SJSA1 (cell line): Measurements from ENCODE around the gene ELP5. TPM values are rescaled to one million over a fixed set of nuclear protein-coding genes. Genes with fewer than 3 reads are reported as not detected.
A peak's percentile ranks its signal among the peaks of the same experiment; 100 is the strongest.

ENCODE experiments used
- DNase-seq, 2 experiments: peaks; one replicate each; pipeline ENCODE4 v3.0.0-alpha.2; 2015 to 2020; ENCODE audit warnings: low spot score in 2 of 2, low read depth in 1 of 2
- H3K27ac ChIP-seq: fragments of 250-450 bp; sonication (Bioruptor Pico); 2 replicates; pipeline ENCODE4 v1.5.1; 2020; ENCODE audit warnings: mild to moderate bottlenecking, moderate library complexity
- H3K27me3 ChIP-seq: fragments of 250-450 bp; sonication (Bioruptor Pico); replicated peaks from 2 replicates; pipeline ENCODE4 v1.5.1; 2020; ENCODE audit warnings: mild to moderate bottlenecking, moderate library complexity
- H3K36me3 ChIP-seq: fragments of 250-450 bp; sonication (Bioruptor Pico); 2 replicates; pipeline ENCODE4 v1.5.1; 2020; ENCODE audit warnings: mild to moderate bottlenecking
- H3K4me1 ChIP-seq: fragments of 250-450 bp; sonication (Bioruptor Pico); replicated peaks from 2 replicates; pipeline ENCODE4 v1.6.1; 2021; ENCODE audit warnings: mild to moderate bottlenecking
- H3K4me3 ChIP-seq: fragments of 250-450 bp; sonication (Bioruptor Pico); 2 replicates; pipeline ENCODE4 v1.5.1; 2020; ENCODE audit warnings: mild to moderate bottlenecking
- H3K9me3 ChIP-seq: fragments of 250-450 bp; sonication (Bioruptor Pico); replicated peaks from 2 replicates; pipeline ENCODE4 v1.5.1; 2020; ENCODE audit warnings: mild to moderate bottlenecking
- total RNA-seq: library from RNA; depleted of rRNA; stranded (reverse); fragments of >200 nt; shearing (Covaris generic); gene quantifications from 2 replicates; pipeline ENCODE4 v1.2.3, GENCODE V29; 2014

The ELP5 gene
- total RNA-seq, 1 experiment from 2014 or later, result 37.2 TPM

DNA sequence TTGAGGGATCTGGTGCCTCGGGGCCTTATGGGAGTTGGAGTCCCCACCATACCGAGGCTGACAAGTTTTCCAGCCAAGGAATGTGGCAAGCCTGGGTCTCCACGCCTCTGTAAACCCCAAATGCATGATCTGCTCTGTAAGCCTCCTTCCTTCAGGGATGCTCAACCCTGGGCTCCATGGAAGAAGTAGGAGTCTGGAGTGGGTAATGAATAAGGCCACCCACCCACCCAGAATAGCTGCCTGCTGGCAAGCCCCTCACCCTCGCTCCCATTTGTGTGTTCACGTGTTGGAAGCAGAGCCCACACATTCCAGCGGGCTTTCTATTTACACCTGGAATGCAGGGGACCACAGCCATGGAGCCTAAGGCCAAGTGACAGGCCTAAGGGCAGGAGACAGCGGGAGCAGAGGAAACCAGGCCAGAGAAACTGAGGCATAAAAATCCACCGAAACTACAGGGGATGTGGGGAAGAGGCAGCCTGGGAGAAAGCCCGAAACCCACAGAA is 36.8 kb upstream of the ELP5 start:
- no peaks in the 10 kb centered on the region for H3K9me3 ChIP-seq
- peaks cover 5% of the 10 kb centered on the region for H3K36me3 ChIP-seq
- H3K4me1 ChIP-seq, result peaks cover 45% of the 10 kb centered on the region
- DNase-seq, result no peak
- H3K4me3 ChIP-seq, result peak overlapping the region; percentile 28
- H3K27me3 ChIP-seq, result no peaks in the 10 kb centered on the region
- H3K27ac ChIP-seq, result no peak overlapping the region

DNA sequence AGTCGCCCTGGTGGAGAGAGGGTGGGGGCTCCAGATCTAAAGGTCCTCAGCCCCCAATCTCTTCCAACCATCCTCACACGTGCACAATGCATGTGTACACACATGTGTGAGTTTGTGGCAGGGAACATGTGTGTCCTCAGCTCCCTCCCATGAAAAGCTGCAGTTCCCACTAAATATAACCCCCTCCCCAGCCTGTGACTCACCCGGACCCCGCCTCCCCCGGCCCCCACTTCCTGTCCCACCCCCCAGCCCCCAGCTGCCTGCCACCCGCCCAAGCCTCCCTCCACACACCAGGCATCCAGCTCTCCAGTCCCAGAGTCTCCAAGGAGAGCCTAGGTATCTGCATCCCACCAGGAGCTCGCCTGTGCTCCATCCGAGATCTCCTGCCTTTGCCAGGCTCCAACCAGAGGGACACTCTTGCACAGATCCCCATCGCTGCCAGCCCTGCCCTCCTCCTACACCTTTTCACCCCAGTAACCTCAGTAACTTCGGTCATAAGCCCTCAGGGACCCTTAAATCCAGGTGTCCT is 36.3 kb upstream of the ELP5 start:
- Histone ChIP-seq H3K27ac (no peak overlapping the region), H3K4me1 (peaks cover 50% of the 10 kb centered on the region), H3K4me3 (no peak overlapping the region), H3K36me3 (peaks cover 11% of the 10 kb centered on the region), H3K27me3 (no peaks in the 10 kb centered on the region), H3K9me3 (no peaks in the 10 kb centered on the region)
- DNase-seq, result no peak

DNA sequence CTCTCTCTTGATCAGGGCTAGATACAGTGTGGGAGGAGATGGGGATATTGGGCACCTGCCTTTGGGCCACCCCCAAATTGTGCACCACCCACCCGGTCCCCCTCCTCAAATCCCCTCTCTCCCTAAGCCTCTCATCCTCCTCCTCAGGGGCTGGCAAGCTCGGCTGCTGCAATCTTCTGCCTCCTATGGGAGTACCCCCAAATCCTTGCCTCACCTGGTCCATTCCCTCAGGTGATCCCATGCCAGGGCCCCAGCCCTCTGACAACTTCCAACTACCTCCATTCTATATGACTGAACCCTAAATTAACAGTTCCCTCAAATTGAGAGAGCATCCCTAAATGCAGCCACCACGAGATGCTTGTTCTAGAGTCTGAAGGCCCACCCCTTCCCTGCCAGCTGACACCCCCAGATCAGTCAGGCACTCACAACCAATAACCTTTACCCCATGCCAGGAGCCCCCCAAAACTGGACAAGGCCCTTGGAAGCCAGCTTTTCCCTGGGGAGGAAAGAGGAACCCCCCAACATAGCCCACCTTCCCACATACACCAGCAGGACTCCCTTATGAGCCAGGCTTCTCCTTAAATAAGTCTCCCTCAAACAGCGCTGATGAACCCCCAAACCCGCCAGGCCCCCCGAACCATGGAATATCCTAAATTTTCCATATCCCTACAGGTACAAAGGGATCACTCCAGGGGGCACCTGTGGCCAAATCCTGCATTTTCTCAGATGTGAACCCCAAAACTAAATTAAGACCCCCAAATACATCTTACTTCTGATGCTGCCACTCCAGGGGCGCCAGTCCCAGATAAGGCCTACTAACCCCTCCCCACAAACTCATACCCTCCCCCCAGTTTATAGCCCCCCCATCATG is 35.5 kb upstream of the ELP5 start:
- Histone ChIP-seq H3K27ac (no peak overlapping the region), H3K9me3 (no peaks in the 10 kb centered on the region), H3K4me1 (peaks cover 58% of the 10 kb centered on the region), H3K27me3 (no peaks in the 10 kb centered on the region), H3K4me3 (peak overlapping the region; percentile 24), H3K36me3 (peaks cover 18% of the 10 kb centered on the region)
- no peak for DNase-seq

DNA sequence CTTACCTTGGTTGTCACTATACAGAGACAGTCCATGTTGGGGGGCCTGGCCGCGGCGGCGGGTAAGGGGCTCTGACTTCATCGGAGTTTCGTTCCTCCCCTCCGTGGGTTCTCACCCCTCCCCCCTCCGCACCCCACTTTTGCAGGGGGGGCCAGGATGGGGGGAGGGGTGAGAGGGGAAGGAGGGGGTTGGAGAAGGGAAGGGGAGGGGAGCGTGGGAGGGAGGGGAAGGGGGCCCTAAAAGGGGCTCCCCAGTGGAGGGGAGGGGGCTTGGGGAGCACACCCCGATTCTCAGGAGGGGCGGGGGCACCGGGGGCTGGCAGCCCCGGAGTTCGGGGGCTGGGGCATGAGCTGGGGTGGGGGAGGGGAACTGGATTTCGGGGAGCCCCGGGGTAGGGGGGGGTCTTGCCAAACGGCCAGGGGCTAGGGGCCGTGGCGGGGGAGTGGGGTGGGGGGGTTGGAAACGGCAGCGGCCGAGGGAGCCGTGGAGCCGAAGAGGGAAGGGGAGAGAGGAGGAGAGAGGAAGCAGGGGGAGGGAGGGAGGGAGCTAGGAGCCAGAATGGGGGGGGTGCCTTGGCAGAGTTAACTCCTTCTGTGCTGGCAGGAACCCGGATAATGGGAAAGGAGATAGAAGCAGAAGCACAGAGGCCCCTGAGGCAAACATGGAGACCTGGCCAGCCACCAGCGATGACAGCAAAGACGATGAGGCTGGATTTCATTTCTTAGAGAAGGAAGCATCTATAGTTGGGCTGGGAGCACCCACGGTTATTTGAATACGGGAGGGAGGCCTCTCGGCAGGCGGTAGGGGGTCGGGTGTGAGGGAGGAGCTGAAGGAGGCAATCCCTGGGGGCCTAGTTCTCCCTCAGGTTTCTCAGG is 34.7 kb upstream of the ELP5 start:
- no peak overlapping the region for H3K27ac ChIP-seq
- no peak for DNase-seq
- H3K9me3 ChIP-seq, result no peaks in the 10 kb centered on the region
- H3K4me1 ChIP-seq, result peaks cover 59% of the 10 kb centered on the region
- peaks cover 27% of the 10 kb centered on the region for H3K36me3 ChIP-seq
- peak overlapping the region; percentile 26 for H3K4me3 ChIP-seq
- no peaks in the 10 kb centered on the region for H3K27me3 ChIP-seq

DNA sequence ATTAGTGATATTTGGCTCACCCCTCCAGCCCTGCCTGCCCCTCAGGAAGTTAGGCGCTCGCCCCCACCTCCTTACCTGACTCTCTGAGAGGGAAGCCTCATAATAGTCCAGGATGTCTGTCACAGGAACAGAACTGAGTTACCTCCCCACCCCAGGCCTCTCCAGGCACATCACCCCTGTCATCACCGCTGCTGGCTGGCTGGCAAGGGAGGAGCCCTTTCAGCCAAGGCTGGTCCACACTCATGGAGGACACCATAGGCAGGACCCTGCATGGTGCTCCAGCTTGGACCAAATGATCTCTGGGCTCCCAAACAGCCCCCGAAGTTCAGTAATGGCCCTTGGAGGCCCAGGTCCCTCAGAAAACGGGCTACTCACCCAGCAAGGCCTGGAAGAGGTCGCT is 33.8 kb upstream of the ELP5 start:
- no peaks in the 10 kb centered on the region for H3K9me3 ChIP-seq
- H3K27ac ChIP-seq, result no peak overlapping the region
- no peak overlapping the region; the same call in 1 of the 2 replicates for H3K4me3 ChIP-seq
- peaks cover 35% of the 10 kb centered on the region for H3K36me3 ChIP-seq
- no peaks in the 10 kb centered on the region for H3K27me3 ChIP-seq
- H3K4me1 ChIP-seq, result peaks cover 59% of the 10 kb centered on the region
- no peak for DNase-seq

DNA sequence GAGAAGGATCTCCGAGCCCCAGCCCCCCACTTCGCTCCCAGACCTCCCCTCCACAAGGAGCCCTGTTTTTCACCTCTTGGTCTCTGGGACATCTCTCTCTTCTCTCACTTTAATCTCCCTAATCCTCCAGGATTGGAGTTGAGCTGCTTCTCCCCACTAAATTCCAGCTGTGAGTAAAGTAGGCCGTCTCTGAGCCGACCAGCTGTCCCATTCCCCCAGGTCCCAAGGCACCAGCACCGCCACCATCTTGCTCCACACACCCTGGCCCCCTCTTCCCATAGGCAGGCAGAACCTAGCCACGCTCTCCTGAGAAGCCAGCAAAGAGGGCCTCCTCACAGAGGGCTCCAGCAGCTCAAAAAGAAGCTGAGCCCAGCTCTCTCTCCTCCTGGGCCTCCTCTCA is 33.3 kb upstream of the ELP5 start:
- DNase-seq, result no peak
- H3K9me3 ChIP-seq, result no peaks in the 10 kb centered on the region
- no peaks in the 10 kb centered on the region for H3K27me3 ChIP-seq
- H3K36me3 ChIP-seq, result peaks cover 41% of the 10 kb centered on the region
- H3K4me3 ChIP-seq, result no peak overlapping the region
- peaks cover 57% of the 10 kb centered on the region for H3K4me1 ChIP-seq
- no peak overlapping the region for H3K27ac ChIP-seq

DNA sequence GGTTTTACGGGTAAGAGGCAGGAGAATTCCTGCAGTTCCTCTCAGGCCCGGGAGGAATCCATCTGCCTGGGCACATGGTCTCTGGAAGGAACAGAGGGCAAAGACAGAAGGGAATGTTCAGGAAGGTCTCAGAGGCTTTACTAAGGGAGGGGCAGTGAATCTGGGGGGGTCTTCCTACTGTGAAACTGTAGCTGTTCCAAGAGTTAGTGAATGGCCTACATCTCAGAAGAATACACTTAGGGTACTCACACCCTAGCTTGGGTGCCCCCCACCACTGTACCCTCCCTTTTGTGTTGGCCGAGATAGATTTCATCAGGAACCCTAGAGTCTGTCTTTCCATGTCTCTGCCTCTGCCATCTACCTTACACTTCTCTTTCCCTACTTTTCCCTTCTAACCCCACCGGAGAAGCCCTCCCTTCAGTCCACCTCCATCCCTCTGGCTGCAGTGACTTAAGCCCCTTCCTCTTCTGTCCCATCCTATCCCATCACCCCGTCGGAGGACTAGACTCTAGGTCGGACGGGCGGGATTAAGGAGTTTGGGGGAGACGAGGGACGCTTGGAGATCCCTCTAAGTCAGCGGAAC is 32.7 kb upstream of the ELP5 start:
- Histone ChIP-seq H3K4me1 (peaks cover 52% of the 10 kb centered on the region), H3K27ac (peak overlapping the region; percentile 80), H3K36me3 (peaks cover 47% of the 10 kb centered on the region), H3K4me3 (peak overlapping the region; percentile 90), H3K27me3 (no peaks in the 10 kb centered on the region), H3K9me3 (no peaks in the 10 kb centered on the region)
- no peak for DNase-seq

DNA sequence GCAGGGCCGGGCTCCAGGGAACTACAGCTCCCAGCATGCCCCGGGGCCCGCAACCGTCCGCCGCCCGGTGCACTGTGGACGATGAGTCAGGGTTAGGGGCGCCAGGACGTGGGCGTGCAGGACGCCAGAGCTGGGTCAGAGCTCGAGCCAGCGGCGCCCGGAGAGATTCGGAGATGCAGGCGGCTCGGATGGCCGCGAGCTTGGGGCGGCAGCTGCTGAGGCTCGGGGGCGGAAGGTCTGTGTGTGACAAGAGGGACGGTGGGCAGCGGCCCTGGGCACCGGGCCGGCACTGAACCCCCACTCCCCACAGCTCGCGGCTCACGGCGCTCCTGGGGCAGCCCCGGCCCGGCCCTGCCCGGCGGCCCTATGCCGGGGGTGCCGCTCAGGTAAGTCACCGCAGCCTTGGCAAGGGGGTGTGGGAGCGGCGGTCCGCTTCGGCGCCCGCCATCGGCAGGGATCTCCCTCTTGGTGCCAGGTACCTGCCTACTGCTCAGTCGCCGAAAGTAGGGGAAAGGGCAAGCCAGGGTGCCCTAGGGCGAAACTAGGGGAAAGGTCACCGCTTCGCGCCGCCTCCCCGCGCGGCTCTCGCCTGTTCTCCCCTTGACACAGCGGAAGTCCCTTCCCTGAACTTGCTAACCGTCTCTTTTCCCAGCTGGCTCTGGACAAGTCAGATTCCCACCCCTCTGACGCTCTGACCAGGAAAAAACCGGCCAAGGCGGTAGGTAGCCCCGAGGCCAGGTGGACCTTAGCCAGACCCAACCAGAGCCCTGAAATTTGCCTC is 32.0 kb upstream of the ELP5 start, which contains the start of the genes ACADVL and DLG4:
ACADVL (plus strand) TSS at position 127 of the 781 bp plus-strand sequence; CDS start at position 174, 47 bp downstream.
DLG4 (minus strand) TSS at position 25 of the 781 bp plus-strand sequence.
- Histone ChIP-seq H3K4me1 (peaks cover 47% of the 10 kb centered on the region), H3K36me3 (peaks cover 51% of the 10 kb centered on the region), H3K27ac (peak within 1 kb of the TSS; percentile 80), H3K9me3 (no peaks in the 10 kb centered on the region), H3K4me3 (peak within 1 kb of the TSS; percentile 90), H3K27me3 (no peaks in the 10 kb centered on the region)
- DNase-seq, result peak; percentile 81 to 91

DNA sequence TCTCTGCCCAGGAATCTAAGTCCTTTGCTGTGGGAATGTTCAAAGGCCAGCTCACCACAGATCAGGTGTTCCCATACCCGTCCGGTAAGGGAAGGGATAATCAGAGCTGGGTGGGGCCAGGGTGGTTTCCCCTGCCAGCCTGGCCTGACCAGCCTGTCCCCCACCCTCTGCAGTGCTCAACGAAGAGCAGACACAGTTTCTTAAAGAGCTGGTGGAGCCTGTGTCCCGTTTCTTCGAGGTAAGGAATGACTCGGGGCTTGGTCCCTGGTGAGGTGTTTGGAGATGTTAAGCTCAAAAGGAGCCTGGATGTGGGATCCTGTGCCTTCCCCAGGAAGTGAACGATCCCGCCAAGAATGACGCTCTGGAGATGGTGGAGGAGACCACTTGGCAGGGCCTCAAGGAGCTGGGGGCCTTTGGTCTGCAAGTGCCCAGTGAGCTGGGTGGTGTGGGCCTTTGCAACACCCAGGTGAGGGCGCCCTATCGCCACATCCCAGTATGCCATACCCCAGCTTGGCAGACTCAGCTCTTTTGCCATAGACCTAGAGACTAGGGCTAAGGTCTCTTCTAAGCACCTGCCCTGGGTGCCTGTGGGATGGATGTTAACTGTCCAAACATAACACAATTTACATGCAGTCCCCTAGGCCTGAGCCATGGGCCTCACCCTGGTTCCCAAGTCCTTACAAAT is 31.3 kb upstream of the ELP5 start:
- Histone ChIP-seq H3K27me3 (no peaks in the 10 kb centered on the region), H3K36me3 (peaks cover 58% of the 10 kb centered on the region), H3K4me3 (peak overlapping the region; percentile 90), H3K4me1 (peaks cover 41% of the 10 kb centered on the region), H3K27ac (peak overlapping the region; percentile 80), H3K9me3 (no peaks in the 10 kb centered on the region)
- DNase-seq, result peak; percentile 38 to 59

DNA sequence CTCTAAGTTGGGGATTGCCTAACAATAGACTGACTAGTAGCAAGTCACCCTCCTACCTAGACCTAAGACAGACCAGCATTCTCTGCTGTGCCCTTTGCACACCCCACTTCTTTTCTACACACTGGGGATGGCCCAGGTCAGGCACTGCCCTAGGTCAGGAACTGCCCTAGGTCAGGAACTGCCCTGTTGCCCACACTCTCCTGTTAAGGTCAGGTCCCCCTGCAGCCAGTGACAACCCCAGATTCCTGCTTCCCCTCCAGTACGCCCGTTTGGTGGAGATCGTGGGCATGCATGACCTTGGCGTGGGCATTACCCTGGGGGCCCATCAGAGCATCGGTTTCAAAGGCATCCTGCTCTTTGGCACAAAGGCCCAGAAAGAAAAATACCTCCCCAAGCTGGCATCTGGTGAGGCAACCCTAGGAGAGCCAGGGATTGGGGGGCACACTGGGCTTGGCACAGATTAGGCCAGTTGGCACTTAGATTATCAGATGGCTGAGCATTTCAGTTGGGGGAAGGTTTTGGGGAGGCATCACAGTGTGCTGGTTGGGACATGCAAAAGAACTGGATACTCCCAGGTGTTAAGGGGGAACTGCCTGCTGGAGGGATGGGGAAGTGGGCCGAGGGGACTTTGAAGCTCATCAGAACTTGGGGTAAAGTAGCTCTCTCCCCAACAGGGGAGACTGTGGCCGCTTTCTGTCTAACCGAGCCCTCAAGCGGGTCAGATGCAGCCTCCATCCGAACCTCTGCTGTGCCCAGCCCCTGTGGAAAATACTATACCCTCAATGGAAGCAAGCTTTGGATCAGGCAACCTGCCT is 30.5 kb upstream of the ELP5 start:
- Histone ChIP-seq H3K4me1 (peaks cover 34% of the 10 kb centered on the region), H3K27me3 (no peaks in the 10 kb centered on the region), H3K9me3 (no peaks in the 10 kb centered on the region), H3K27ac (no peak overlapping the region), H3K36me3 (peaks cover 66% of the 10 kb centered on the region), H3K4me3 (no peak overlapping the region)
- no peak for DNase-seq

DNA sequence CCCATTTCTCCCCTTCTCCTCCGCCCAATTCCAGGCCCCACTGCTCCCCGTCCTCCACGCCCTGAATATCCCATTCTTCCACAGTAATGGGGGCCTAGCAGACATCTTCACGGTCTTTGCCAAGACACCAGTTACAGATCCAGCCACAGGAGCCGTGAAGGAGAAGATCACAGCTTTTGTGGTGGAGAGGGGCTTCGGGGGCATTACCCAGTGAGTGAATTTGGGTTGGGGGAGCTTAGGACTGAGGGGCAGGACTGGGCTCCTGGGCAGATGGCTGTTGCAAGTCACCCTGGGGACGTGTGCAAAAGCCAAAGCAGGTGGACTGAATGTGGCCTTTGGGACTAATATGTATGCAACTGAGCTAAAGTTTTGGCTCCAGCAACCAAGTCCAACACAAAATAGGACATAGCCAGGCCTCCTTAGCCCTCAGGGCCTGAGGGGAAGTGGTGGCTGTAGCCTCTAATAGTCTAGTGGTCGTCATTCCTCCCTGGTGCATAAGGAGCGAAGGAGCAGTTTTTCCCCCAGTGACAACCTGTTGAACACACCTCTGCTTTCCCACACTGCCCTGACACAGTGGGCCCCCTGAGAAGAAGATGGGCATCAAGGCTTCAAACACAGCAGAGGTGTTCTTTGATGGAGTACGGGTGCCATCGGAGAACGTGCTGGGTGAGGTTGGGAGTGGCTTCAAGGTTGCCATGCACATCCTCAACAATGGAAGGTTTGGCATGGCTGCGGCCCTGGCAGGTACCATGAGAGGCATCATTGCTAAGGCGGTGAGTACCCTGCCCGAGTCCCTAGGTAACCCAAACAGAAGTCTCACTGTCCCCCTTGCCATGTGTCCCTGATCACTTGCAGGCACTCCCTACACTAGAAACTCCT is 29.7 kb upstream of the ELP5 start:
- H3K27me3 ChIP-seq, result no peaks in the 10 kb centered on the region
- DNase-seq, result no peak
- H3K4me3 ChIP-seq, result no peak overlapping the region
- peaks cover 29% of the 10 kb centered on the region for H3K4me1 ChIP-seq
- H3K27ac ChIP-seq, result no peak overlapping the region
- H3K36me3 ChIP-seq, result peaks cover 74% of the 10 kb centered on the region
- no peaks in the 10 kb centered on the region for H3K9me3 ChIP-seq
